Ovary (tissue), 9 donors: ENCODE data around the gene TESPA1. TPM values are rescaled to one million over a fixed set of nuclear protein-coding genes. Genes with fewer than 3 reads are reported as not detected.
"Not testable (repeated sequence)": the region's sequence is repeated elsewhere in the genome, so short reads cannot be mapped to it uniquely, and the experiment has no call there.

Experiments used
- DNase-seq, 5 donors: peaks; one replicate each; pipeline ENCODE4 v3.0.0-alpha.2; 2019 to 2020
- H3K27ac ChIP-seq, 2 donors: fragments of 200-600 bp; one replicate each; pipeline versions ENCODE4 v1.5.1 to v1.8.0; 2019 to 2022
- H3K27me3 ChIP-seq: fragments of 200-600 bp; one replicate; pipeline ENCODE4 v1.8.0; 2022
- H3K36me3 ChIP-seq: fragments of 200-600 bp; sonication (generic); one replicate; pipeline ENCODE4 v1.5.1; 2019
- H3K4me1 ChIP-seq: one replicate; pipeline ENCODE4 v1.8.1; 2013; ENCODE audit warnings: mild to moderate bottlenecking, moderate library complexity; ENCODE audit not compliant: insufficient read depth
- H3K4me3 ChIP-seq: fragments of 200-600 bp; sonication (generic); one replicate; pipeline ENCODE4 v1.5.1; 2017
- H3K9me3 ChIP-seq, 2 donors: fragments of 200-600 bp in 1 of 2; sonication (generic) in 1 of 2; one replicate each; pipeline versions ENCODE4 v1.5.1 to v1.8.1; 2013 to 2019; ENCODE audit warnings: mild to moderate bottlenecking in 1 of 2, moderate library complexity in 1 of 2
- CTCF ChIP-seq, 3 donors: fragments of 450-650 bp in 2 of 3; fragments of 200-600 bp in 1 of 3; IDR thresholded peaks; one replicate each; pipeline versions ENCODE4 v1.5.1 to v1.8.0; 2016 to 2022; ENCODE audit warnings: antibody characterized with exemption in 3 of 3, mild to moderate bottlenecking in 1 of 3
- EP300 ChIP-seq: sonication (generic); formaldehyde crosslinking; IDR thresholded peaks from one replicate; pipeline ENCODE4 v1.6.1; 2017; ENCODE audit warnings: antibody characterized with exemption
- POLR2A ChIP-seq: fragments of 450-650 bp; IDR thresholded peaks from one replicate; pipeline ENCODE4 v1.6.1; 2017; ENCODE audit warnings: antibody characterized with exemption, mild to moderate bottlenecking, moderate library complexity
- WGBS, 3 donors: extraction: QIAGEN DNeasy Blood & Tissue Kit in 1 of 3; methylation state at CpG; one replicate each; pipeline versions ENCODE4 v1.1.5 to v1.1.7; 2013 to 2017; 5-methylcytosine and 5-hydroxymethylcytosine counted together
- intact Hi-C, 4 donors: fragments of 100-400 bp; cut with DNase I; formaldehyde crosslinking; loops; one replicate each; pipeline versions ENCODE4 v1.11.0 to v1.15.1; 2022 to 2023
- polyA plus RNA-seq, 2 donors: library from polyadenylated mRNA; stranded (reverse); fragments of 200-250 nt in 1 of 2; fragments of 350-450 nt in 1 of 2; fragmentation: Illumina TruSeq in 1 of 2; extraction: RNeasy Lipid Tissue Mini Kit (QIAGEN cat#74804) in 1 of 2; gene quantifications; one replicate each; pipeline ENCODE4 v1.2.3, GENCODE V29; 2013 to 2014
- total RNA-seq, 7 donors: library from RNA; depleted of rRNA in 2 of 7; stranded (reverse); fragments of >200 nt in 2 of 7; fragmentation: NEBNext Ultra II Directional in 3 of 7; extraction: Animal tissue kit (Norgen Biotek cat#: 25700) in 3 of 7; gene quantifications; one replicate each; pipeline versions ENCODE4 v1.1.0 to v1.2.4, GENCODE V29; 2016 to 2023
- donor health status: DM: no; HTN: no; CAD: no; lungs with moderate emphysema.
- donor health status: DM: no; HTN: no; CAD: no.
- donor health status: Bipolar disorder and iron deficiency.
- donor health status: DM: yes; HTN: yes; CAD: no.
- donor health status: DM: no; HTN: no; CAD: no.
- donor health status: DM: yes; HTN: yes; CAD: no.

The TESPA1 gene
- total and polyA plus RNA-seq, 9 donors: 1.3 to 5.9 (median 3.2) TPM

- TF ChIP-seq POLR2A (no peak), EP300 (no peak), CTCF (IDR thresholded peaks at IDR 0.05) (no peak)
Measured at GRCh38 chr12:54950071-54950727, 34.4 kb downstream of the TESPA1 start.

GRCh38 chr12:54949073-54949711, 35.4 kb downstream of the TESPA1 start:
- no peaks in the 10 kb centered on the region for H3K9me3 ChIP-seq
- intact Hi-C loops: no loop called here
- H3K27ac ChIP-seq: no peak overlapping the region
- H3K4me1 ChIP-seq: peaks cover 3% of the 10 kb centered on the region
- no peak for DNase-seq
- H3K27me3 ChIP-seq: no peaks in the 10 kb centered on the region
- no peak overlapping the region for H3K4me3 ChIP-seq
- no peaks in the 10 kb centered on the region for H3K36me3 ChIP-seq
- no peak for TF ChIP-seq EP300
- no peak for TF ChIP-seq CTCF (IDR thresholded peaks at IDR 0.05)
- TF ChIP-seq POLR2A: no peak
- 5 to 15% (median 10%) methylated on average over 2 of the region's 2 CpGs for WGBS, 3 donors

More at GRCh38 chr12:54950071-54950727, 34.4 kb downstream of the TESPA1 start:
- intact Hi-C loops: loop anchor here in 1 of 4 donors (10.0 kb wide), 2 partner anchors 95 to 365 kb away; partner anchors contain the start of genes MUCL1 and PPP1R1A
- Histone ChIP-seq H3K9me3 (no peaks in the 10 kb centered on the region), H3K27ac (no peak overlapping the region), H3K4me3 (no peak overlapping the region), H3K4me1 (peaks cover 3% of the 10 kb centered on the region), H3K27me3 (no peaks in the 10 kb centered on the region), H3K36me3 (no peaks in the 10 kb centered on the region)
- 92 to 94% (median 94%) methylated on average over 1 of the region's 1 CpG for WGBS, 3 donors
- DNase-seq: no peak

- intact Hi-C loops: no loop called here
- peaks cover 3% of the 10 kb centered on the region for H3K4me1 ChIP-seq
- no peaks in the 10 kb centered on the region for H3K36me3 ChIP-seq
- H3K4me3 ChIP-seq: no peak overlapping the region
- no peak for TF ChIP-seq CTCF (IDR thresholded peaks at IDR 0.05)
- TF ChIP-seq POLR2A: no peak
- no peak for TF ChIP-seq EP300
- no peaks in the 10 kb centered on the region for H3K9me3 ChIP-seq
- WGBS, 3 donors: 74 to 86% (median 82%) methylated on average over 1 of the region's 1 CpG
- H3K27ac ChIP-seq: no peak overlapping the region
- no peak for DNase-seq
- no peaks in the 10 kb centered on the region for H3K27me3 ChIP-seq
Measured at GRCh38 chr12:54948171-54948570, 36.4 kb downstream of the TESPA1 start.

GRCh38 chr12:54945082-54945481, 39.5 kb downstream of the TESPA1 start:
- Histone ChIP-seq H3K4me1 (peaks cover 3% of the 10 kb centered on the region), H3K9me3 (no peaks in the 10 kb centered on the region), H3K4me3 (no peak overlapping the region), H3K27ac (no peak overlapping the region), H3K27me3 (no peaks in the 10 kb centered on the region), H3K36me3 (no peaks in the 10 kb centered on the region)
- DNase-seq: no peak
- intact Hi-C loops: no loop called here
- WGBS, 3 donors: 66 to 75% (median 72%) methylated on average over 2 of the region's 2 CpGs
- TF ChIP-seq CTCF (IDR thresholded peaks at IDR 0.05): no peak

GRCh38 chr12:54943292-54943691, 41.3 kb downstream of the TESPA1 start:
- intact Hi-C loops, H3K36me3 ChIP-seq, H3K4me1 ChIP-seq, H3K27ac ChIP-seq, H3K4me3 ChIP-seq, DNase-seq, H3K9me3 ChIP-seq, H3K27me3 ChIP-seq: not testable (repeated sequence)
- WGBS, 3 donors: 63 to 67% (median 66%) methylated on average over 4 of the region's 4 CpGs
